NB4 (cell line): ENCODE data around the gene GNA12.

Experiments
- DNase-seq: peaks from one replicate; pipeline ENCODE4 v3.0.0; 2010; ENCODE audit warnings: low read depth
- H3K4me3 ChIP-seq: one replicate; pipeline ENCODE4 v1.5.1; 2011; ENCODE audit warnings: mild to moderate bottlenecking, low read depth, low read length, moderate library complexity
- MYC ChIP-seq: IDR thresholded peaks from 2 replicates; pipeline ENCODE4 v1.6.1; 2011; ENCODE audit warnings: low read depth, low read length
- POLR2A ChIP-seq: IDR thresholded peaks from 2 replicates; pipeline ENCODE4 v1.6.1; 2011; ENCODE audit warnings: mild to moderate bottlenecking; ENCODE audit not compliant: insufficient read length; ENCODE audit errors: extremely low read depth
- TF ChIP-seq, protein P1 (sequence below): IDR thresholded peaks from 2 replicates; pipeline ENCODE4 v1.6.1; 2011; ENCODE audit warnings: low read depth, low read length
- TF ChIP-seq, protein P2 (sequence below): IDR thresholded peaks from one replicate; pipeline ENCODE4 v1.5.1; 2012; ENCODE audit warnings: low read depth, low read length

GNA12 gene

DNA sequence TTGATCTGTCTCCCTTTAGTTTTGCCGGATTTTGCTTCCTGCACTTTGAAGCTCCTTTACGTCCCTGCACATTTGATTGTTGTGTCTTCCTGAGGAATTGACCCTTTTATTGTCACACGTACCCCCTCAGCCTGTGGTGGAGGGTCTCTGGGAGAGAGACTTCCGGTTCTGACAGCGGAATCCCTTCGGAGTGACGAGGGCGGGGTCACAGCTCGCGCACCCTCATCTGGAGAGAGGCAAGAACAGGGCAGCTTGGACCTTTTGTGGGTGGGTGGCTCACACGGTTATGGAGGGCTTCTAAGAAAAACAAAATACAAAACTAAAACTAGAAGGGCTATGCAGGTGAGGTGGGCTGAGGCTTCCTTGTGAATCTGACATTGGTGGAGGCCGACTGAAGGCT is 130.1 kb downstream of the GNA12 start:
- TF ChIP-seq POLR2A (no peak), MYC (no peak)
- TF ChIP-seq, protein P1, sequence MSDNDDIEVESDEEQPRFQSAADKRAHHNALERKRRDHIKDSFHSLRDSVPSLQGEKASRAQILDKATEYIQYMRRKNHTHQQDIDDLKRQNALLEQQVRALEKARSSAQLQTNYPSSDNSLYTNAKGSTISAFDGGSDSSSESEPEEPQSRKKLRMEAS: no peak
- TF ChIP-seq, protein P2, sequence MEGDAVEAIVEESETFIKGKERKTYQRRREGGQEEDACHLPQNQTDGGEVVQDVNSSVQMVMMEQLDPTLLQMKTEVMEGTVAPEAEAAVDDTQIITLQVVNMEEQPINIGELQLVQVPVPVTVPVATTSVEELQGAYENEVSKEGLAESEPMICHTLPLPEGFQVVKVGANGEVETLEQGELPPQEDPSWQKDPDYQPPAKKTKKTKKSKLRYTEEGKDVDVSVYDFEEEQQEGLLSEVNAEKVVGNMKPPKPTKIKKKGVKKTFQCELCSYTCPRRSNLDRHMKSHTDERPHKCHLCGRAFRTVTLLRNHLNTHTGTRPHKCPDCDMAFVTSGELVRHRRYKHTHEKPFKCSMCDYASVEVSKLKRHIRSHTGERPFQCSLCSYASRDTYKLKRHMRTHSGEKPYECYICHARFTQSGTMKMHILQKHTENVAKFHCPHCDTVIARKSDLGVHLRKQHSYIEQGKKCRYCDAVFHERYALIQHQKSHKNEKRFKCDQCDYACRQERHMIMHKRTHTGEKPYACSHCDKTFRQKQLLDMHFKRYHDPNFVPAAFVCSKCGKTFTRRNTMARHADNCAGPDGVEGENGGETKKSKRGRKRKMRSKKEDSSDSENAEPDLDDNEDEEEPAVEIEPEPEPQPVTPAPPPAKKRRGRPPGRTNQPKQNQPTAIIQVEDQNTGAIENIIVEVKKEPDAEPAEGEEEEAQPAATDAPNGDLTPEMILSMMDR: no peak
- no peak overlapping the region for H3K4me3 ChIP-seq
- no peak for DNase-seq

DNA sequence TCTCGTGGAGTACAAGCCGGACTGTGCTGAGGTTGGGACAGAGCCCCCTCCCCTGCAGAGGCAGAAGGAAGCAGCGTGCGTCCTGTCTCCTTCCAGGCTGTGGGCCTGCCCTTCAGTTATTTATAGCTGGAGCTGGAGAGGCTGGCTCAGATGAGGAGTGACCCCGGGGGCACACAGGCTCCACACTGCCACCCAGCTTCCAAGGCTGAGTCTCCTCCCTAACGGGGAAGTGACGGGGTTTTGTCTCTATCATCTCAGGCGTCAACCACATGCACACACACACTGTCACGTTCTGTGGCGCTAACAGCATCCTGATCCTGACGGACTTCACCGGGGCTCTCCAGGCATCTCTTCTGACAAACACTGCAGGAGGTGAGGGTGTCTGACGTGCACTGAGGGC is 130.7 kb downstream of the GNA12 start:
- DNase-seq: peak; percentile 80
- TF ChIP-seq, protein P1: no peak
- TF ChIP-seq, protein P2: peak; percentile 51
- TF ChIP-seq POLR2A (no peak), MYC (no peak)
- H3K4me3 ChIP-seq: no peak overlapping the region

- TF ChIP-seq, protein P2: no peak
- TF ChIP-seq, protein P1: no peak
- TF ChIP-seq MYC (no peak), POLR2A (no peak)
- DNase-seq: no peak
- H3K4me3 ChIP-seq: no peak overlapping the region
These were observed 132.0 kb downstream of the GNA12 start for GRCh38 chr7:2711895-2712675.

DNA sequence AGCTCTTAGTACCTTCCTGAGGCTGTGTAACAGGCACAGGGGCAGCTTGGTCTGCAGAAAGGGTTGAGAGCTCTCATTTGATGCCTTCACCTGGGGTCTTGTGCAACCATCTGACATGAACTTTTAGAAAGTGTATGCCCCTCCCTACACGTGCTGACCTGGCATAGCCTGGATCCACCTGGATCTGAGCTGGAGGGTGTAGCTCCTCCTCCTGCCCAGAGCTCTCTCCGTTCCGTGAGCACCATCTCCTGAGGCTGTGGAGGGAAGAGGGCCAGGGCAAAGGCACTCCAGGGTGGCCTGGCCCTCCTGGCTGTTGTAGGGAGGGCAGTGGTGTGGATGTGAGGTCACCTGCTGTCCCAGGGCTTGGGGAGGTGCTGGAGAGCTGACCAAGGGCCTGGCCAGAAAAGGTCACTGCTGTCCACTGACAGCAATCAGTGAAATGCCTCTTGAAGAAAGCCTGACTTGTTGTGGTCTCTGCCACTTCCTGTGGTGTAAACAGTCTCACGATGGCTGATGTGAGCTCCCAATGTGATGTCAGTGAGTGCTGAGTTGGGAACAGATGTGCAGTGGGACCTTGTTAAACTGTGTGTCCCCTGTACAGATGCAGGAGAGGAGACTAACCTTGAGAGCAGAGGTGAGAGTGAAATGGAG is 133.1 kb downstream of the GNA12 start:
- H3K4me3 ChIP-seq: no peak overlapping the region
- DNase-seq: peak; percentile 89

GRCh38 chr7:2710286-2710655 is 133.8 kb downstream of the GNA12 start:
- H3K4me3 ChIP-seq: no peak overlapping the region
- no peak for DNase-seq
- TF ChIP-seq, protein P2: no peak
- TF ChIP-seq POLR2A (no peak), MYC (no peak)
- TF ChIP-seq, protein P1: no peak

More for the DNA sequence above, 133.1 kb downstream of the GNA12 start:
- TF ChIP-seq, protein P1: peak; percentile 56
- TF ChIP-seq, protein P2: peak; percentile 0
- TF ChIP-seq MYC (peak; percentile 52; the same call in 1 of the 2 replicates), POLR2A (no peak)
